Measurements from ENCODE around the gene PDZD4.

PDZD4 gene, protein sequence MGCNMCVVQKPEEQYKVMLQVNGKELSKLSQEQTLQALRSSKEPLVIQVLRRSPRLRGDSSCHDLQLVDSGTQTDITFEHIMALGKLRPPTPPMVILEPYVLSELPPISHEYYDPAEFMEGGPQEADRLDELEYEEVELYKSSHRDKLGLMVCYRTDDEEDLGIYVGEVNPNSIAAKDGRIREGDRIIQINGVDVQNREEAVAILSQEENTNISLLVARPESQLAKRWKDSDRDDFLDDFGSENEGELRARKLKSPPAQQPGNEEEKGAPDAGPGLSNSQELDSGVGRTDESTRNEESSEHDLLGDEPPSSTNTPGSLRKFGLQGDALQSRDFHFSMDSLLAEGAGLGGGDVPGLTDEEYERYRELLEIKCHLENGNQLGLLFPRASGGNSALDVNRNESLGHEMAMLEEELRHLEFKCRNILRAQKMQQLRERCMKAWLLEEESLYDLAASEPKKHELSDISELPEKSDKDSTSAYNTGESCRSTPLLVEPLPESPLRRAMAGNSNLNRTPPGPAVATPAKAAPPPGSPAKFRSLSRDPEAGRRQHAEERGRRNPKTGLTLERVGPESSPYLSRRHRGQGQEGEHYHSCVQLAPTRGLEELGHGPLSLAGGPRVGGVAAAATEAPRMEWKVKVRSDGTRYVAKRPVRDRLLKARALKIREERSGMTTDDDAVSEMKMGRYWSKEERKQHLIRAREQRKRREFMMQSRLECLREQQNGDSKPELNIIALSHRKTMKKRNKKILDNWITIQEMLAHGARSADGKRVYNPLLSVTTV

DNA sequence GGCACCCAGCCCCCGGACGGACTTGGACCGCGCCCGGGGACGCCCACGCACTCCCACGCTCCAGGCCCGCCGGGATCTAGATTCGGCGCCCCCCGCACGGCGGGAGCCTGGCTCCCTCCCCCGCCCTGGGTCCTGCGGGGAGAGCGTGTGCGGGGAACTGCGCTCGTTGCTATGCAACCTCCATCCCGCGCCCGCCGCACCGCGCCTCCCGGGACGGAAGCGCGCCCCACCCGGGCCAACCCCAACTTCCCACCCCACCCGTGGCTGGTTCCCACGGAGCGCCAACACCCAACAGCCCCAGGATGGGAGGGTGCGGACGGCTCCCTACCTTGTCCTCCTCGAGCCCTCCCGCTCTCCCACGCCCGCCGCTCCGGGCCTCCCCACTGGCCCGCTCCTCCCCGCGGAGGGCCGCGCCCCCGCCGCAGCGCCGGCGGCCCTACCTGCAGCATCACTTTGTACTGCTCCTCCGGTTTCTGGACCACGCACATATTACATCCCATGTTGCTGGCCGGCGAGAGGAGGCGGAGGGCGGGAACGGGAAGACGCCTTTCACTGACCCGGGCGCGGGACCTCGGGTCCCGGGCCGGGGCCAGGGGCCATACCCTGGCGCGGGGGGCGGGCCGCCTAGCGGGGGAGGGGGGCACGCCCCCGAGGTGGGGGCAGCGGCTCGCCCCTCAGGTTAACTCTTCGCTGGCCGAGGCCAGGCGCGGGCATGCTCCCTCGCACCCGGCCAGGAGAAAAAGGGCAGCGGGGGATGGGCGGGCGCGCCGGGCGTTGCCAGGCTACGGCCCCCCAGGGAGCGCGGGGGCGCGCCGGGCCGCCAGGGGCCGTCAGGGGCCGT, at the start of gene PDZD4:
Gene PDZD4 (minus strand): TSS at position 746 of the 841 bp plus-strand sequence. CDS start 246 bp downstream, at position 500.
- no peak for DNase-seq (ENCODE audit: low spot score)

GRCh38 chrX:153879741-153880439, 49.5 kb upstream of the PDZD4 start:
- no peak for DNase-seq (ENCODE audit: low spot score)

GRCh38 chrX:153878969-153879653, 48.8 kb upstream of the PDZD4 start:
- DNase-seq (ENCODE audit: low spot score) = no peak

- DNase-seq (ENCODE audit: low spot score) = no peak
These were observed 48.0 kb upstream of the PDZD4 start for GRCh38 chrX:153878345-153878744.

DNA sequence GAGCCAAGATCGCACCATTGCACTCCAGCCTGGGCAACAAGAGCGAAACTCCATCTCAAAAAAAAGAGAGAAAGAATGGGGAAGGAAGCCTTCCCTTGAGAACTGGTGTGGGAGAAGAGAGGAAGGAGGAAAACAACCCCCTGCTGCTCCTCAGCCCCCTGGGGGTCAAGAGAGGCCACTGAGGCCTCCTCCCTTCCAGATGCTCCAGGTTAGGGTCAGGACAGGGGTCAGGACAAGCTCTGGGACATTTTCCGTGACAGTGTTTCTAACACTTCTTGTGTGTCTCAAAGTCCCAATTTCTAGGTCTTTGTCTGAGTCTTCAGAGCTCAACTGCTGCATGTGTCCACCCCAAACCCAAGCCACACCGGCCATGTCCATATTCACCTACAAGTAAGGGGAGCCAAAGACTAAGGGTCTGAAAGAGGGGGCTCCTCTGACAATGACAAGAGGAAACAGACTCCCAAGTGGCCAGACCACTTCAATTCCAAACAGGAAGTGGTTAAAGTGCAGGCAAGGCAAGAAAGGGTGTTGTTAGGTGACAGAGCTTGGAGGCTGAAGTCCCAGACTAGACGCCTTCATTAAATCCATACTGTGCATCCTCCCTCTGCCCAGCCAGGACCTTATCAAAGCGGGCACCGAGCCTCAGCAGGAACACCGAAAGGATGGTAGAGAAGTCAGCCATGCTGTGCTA, 47.4 kb upstream of the PDZD4 start:
- DNase-seq (ENCODE audit: low spot score) = no peak

DNA sequence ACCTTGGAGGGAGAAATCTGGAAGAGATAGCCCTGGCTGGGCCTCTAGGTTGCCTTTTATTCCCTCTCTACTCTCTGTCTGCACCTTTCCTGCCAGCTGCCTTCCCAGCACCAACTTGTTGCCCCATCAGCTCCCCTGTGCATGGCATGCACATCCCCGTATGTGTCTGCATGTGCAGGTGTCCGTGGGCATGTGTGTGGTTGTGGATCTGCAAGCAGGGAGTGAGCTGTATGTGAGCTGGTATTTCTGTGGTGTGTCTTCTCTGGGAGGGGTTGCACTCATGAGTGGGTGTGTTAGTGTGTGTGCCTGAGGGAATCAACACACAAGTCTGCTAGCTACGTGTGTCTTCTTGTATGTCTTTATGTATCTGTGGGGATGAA, 45.8 kb upstream of the PDZD4 start:
- DNase-seq (ENCODE audit: low spot score) = no peak

DNA sequence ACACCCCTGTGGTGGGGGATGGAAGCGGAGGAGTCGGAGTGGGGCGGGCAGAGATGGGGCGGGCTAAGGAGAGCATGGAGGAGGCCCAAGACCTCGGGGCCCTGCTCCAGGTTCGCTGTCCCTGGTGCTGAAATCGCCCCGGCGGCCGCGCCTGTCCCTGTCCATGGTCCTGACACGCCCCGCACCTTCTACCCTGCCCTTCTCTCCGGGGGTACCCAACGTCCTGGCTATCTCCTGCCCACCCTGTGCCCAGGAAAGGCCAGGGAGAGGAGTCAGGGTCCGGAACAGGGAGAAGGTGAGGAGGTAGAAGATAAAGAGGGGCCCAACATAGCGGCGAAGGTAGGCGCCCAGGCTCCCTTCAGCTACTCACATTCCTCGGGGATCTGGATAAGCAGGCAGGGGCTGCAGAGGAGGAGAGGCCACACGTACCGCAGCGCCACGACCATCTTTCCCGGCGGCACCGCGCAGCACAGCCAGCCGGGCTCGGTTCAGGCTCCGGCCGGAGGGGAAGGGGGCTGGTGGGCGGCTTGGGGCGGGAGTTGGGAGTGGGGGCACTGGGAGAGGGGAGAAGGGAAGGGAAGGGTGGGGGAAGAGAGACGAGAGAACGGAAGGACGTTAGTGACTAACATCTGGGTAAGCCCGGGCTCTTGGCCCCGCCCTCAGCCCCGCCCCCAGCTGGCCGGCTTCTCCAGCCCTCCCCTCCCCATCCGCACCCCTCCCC, 45.2 kb upstream of the PDZD4 start:
- peak; percentile 65 for DNase-seq (ENCODE audit: low spot score)

DNA sequence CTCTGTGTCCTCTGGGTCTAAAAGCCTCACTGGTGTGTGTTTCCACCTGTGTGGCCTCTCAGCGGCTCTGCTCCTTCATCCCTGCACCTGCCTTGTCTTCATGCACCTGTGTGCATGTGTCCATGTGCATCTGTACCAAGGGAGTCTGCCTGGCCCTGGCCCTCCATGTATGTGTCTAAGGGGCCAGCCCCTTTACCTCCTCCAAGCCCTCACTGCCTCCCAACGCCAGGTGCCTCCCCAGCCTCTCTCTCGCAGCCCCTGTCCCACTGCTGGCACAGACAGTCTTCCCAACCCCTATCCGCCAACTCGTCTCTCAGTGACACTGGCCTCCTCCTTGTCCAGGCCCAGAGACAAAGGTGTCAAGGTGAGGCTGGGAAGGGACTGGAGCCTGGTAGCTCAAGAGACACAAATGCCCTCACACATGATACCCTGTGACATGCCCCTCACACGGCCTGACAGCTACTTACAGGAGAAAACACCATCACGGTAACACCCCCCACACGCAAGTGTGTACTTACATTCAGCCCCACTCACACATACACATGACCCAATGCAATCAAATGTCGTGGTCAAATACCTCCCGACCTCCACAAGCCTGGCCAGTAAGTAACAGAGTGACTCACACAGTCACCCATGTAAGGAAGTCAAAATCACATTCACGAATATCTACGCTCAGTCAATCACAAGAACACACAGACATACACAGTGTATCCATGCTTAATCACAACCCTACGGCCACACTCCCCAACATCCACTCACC, 44.2 kb upstream of the PDZD4 start:
- no peak for DNase-seq (ENCODE audit: low spot score)

DNA sequence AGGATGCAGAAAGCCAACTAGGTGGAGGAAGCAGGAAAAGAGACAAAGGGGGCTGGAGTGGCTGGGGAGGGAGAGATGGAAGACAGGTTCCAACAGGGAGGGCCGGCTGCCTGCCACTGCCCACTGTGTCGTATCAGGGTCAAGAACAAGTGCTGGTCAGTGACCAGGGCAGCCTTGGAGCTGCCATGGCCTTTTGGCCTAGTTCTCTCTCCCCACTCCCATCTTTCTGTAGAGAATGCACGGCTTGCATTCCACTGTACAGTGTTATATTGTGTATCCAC, 43.7 kb upstream of the PDZD4 start:
- DNase-seq (ENCODE audit: low spot score) = no peak

- DNase-seq (ENCODE audit: low spot score) = no peak
These were observed 43.1 kb upstream of the PDZD4 start for GRCh38 chrX:153873282-153874084.

GRCh38 chrX:153871946-153872878, 41.9 kb upstream of the PDZD4 start:
- no peak for DNase-seq (ENCODE audit: low spot score)

GRCh38 chrX:153871451-153871850, 41.1 kb upstream of the PDZD4 start:
- DNase-seq (ENCODE audit: low spot score) = no peak

DNA sequence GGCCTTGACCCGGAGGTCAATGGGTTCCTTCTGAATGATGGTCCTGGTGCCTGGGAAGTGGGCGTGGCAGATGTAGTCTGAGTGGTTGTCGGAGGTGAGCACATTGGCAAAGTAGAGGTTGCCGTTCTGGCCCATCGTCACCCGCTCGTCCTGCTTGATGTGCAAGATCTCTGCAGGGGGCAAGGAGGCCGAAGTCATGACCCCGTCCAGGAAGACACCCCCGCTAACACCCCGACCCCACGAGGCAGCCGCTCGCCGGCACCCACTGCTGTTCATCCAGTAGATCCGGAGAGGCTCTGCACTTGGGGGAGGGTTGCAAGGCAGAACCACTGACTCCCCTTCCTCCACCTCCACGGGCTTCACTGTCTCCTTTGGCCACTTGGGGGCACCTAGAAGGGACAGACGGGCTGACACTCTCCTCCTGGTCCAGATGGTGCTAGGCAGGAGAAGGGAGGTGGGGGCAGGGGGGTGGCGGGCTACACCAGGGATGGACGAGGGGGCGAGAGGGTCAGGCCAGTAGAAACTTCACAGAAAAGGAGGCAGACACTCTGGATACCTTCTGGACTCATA, 40.5 kb upstream of the PDZD4 start:
- DNase-seq (ENCODE audit: low spot score) = no peak

DNA sequence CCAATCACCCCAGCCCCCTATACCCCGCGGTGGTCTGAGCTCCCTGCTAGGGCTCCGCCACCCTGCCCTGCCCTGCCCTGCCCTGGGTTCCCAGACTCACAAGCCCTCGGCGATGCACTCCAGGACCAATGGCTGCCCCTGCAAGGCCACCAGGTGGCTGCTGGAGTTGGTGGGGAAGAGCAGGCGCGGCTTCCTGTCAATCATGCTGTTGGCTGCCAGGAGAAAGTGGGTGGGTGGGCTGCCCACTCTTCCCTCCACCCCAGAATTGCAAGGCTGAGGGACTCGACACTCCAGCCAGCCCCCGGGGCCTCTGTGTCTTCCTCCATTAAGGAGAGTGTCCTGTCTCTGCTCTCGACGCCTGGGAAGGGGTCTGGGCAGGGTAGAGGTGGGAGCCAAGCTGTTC, 39.9 kb upstream of the PDZD4 start:
- no peak for DNase-seq (ENCODE audit: low spot score)

DNA sequence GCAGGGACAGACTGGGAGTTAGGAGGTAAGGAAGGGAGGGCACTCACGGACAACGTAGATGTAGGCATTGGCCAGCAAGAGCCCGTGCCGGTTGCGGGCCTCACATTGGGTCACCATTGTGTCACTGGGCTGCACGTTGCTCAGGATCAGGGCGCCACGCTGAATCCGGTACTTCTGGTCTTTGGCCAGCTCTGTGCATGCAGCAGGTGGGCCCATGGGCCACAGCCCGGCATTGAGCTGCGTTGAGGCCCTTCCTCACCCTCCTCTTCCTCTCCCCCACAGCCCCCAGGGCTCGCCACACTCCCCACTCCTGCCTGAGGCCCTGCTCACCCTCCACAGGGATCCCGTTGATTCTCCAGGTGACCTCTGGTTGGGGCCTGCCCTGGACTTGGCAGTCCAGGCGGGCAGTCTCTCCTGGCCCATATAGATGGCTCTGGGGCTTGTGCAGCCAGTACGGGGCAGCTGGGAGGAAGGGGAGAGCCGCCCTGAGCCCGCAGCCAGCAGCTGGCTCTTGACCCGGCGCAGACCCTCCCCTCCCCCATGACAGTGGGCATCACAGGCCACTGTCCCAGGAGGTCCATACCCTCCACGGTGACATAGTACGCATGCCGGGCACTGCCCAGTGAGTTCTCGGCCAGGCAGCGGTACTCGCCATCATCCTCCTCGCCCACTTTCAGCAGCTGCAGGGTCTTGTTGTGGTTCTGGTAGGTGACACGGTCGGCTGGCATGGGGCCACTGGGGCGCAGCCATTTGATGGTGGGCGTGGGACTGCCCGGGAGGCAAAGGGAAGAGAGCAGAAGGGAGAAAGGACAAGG, 39.3 kb upstream of the PDZD4 start:
- no peak for DNase-seq (ENCODE audit: low spot score)

Data from AG08395 (cell line).